Fibroblast of lung (primary cell): Measurements from ENCODE around the gene MYLK.

ENCODE experiments used
- CTCF ChIP-seq, 2 donors: IDR thresholded peaks in 1 of 2; conservative IDR thresholded peaks in 1 of 2; 1 replicate in 1 of 2; 2 replicates in 1 of 2; pipeline ENCODE4 v1.5.1; 2011 to 2012; ENCODE audit warnings: low read length in 2 of 2, control low read depth in 1 of 2, inconsistent platforms in 1 of 2, low read depth in 1 of 2, mild to moderate bottlenecking in 1 of 2
- EZH2 ChIP-seq: IDR thresholded peaks from 2 replicates; pipeline ENCODE4 v1.5.1; 2012; ENCODE audit warnings: low read length, control low read depth, mild to moderate bottlenecking; ENCODE audit errors: missing control alignments

- TF ChIP-seq CTCF (conservative IDR thresholded peaks at IDR 0.05 in 1 of 2, IDR thresholded peaks at IDR 0.05 in 1 of 2; ENCODE audit: low read depth in 1 of 2, low read length in 2 of 2): no peak
- TF ChIP-seq EZH2: no peak
Observed at GRCh38 chr3:123684209-123684608, 199.9 kb downstream of the MYLK start.
